GM23248 (cell line): ENCODE results near the gene ATP9A.

Experiments
- EZH2 ChIP-seq: fragments of 200-600 bp; sonication (generic); IDR thresholded peaks from 2 replicates; pipeline ENCODE4 v1.6.1; 2018; ENCODE audit warnings: antibody characterized with exemption, mild to moderate bottlenecking; ENCODE audit not compliant: insufficient read depth, poor library complexity, severe bottlenecking
- EZH2phosphoT487 ChIP-seq: fragments of 200-600 bp; sonication (generic); IDR thresholded peaks from 2 replicates; pipeline ENCODE4 v1.6.1; 2018; ENCODE audit warnings: antibody characterized with exemption, moderate library complexity, mild to moderate bottlenecking, low read depth; ENCODE audit not compliant: insufficient read depth

DNA sequence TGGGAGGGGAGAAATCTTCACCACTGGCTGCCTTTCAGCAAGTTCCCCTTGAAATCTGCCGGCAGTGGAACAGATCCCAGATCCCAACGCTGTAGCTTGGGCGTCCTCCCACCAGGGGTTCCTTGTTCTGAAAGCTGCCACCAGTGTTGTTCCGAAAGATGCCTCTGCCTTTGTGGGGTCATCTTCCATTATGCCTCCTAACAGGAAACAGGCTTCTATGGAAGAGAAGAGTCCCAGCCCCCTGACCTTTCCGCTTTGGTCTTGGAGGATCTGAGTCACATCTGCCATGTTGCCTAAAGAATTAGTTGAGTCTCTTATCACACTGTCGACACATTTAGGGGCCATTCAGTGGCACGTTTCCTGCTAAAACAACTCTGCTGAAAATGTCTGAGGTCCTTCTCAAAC is 168.2 kb downstream of the ATP9A start:
- no peak for TF ChIP-seq EZH2
- TF ChIP-seq EZH2phosphoT487, result no peak
